Ishikawa (cell line): ENCODE data around the gene DUSP14.

Source experiments
- CEBPB ChIP-seq: IDR thresholded peaks from 2 replicates; pipeline ENCODE4 v1.6.1; 2012
- CREB1 ChIP-seq: IDR thresholded peaks from 2 replicates; pipeline ENCODE4 v1.6.1; 2012; ENCODE audit warnings: low read depth
- EGR1 ChIP-seq: IDR thresholded peaks from 2 replicates; pipeline ENCODE4 v1.6.1; 2012
- EP300 ChIP-seq: IDR thresholded peaks from 2 replicates; pipeline ENCODE4 v1.6.1; 2012; ENCODE audit warnings: borderline replicate concordance
- FOXM1 ChIP-seq: IDR thresholded peaks from 2 replicates; pipeline ENCODE4 v1.6.1; 2012; ENCODE audit warnings: low read depth, borderline replicate concordance
- NFIC ChIP-seq: IDR thresholded peaks from 2 replicates; pipeline ENCODE4 v1.6.1; 2012
- RAD21 ChIP-seq: IDR thresholded peaks from 2 replicates; pipeline ENCODE4 v1.6.1; 2012; ENCODE audit warnings: low read depth
- TAF1 ChIP-seq: IDR thresholded peaks from 2 replicates; pipeline ENCODE4 v1.6.1; 2012; ENCODE audit warnings: low read depth, mild to moderate bottlenecking
- TCF12 ChIP-seq: IDR thresholded peaks from 2 replicates; pipeline ENCODE4 v1.6.1; 2012; ENCODE audit warnings: low read depth
- TEAD4 ChIP-seq: IDR thresholded peaks from 2 replicates; pipeline ENCODE4 v1.6.1; 2012
- YY1 ChIP-seq: IDR thresholded peaks from 2 replicates; pipeline ENCODE4 v1.6.1; 2012; ENCODE audit warnings: low read depth
- ZBTB7A ChIP-seq: IDR thresholded peaks from 2 replicates; pipeline ENCODE4 v1.6.1; 2012; ENCODE audit warnings: low read depth
- TF ChIP-seq, protein P1 (sequence below): IDR thresholded peaks from 2 replicates; pipeline ENCODE4 v1.6.1; 2012
- TF ChIP-seq, protein P2 (sequence below): IDR thresholded peaks from 2 replicates; pipeline ENCODE4 v1.6.1; 2012; ENCODE audit warnings: low read depth, mild to moderate bottlenecking
- TF ChIP-seq, protein P3 (sequence below): IDR thresholded peaks from 2 replicates; pipeline ENCODE4 v1.6.1; 2012

The DUSP14 gene

DNA sequence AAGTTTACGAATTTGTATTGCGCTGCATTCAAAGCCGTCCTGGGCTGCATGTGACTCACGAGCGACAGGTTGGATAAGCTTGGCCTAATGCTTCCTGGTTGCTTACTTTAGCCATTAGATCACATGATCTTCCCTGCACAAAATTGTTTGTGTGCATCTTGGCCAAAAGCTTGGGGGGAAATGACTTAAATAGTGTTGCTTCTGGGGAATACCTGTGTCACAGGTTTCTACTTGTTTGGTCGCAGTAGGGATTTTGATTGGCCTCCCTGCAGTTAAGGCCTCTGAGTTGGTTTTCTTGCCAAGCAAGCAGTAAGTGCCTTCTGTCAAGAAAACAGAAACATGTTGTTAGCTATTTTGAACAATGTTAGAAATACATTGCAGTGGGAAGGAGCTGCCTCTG, 39.6 kb upstream of the DUSP14 start:
- no peak for TF ChIP-seq TAF1
- TF ChIP-seq CREB1: no peak
- TF ChIP-seq TEAD4: no peak
- TF ChIP-seq, protein P1, sequence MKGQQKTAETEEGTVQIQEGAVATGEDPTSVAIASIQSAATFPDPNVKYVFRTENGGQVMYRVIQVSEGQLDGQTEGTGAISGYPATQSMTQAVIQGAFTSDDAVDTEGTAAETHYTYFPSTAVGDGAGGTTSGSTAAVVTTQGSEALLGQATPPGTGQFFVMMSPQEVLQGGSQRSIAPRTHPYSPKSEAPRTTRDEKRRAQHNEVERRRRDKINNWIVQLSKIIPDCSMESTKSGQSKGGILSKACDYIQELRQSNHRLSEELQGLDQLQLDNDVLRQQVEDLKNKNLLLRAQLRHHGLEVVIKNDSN: peak; percentile 57
- no peak for TF ChIP-seq EGR1
- TF ChIP-seq, protein P2, sequence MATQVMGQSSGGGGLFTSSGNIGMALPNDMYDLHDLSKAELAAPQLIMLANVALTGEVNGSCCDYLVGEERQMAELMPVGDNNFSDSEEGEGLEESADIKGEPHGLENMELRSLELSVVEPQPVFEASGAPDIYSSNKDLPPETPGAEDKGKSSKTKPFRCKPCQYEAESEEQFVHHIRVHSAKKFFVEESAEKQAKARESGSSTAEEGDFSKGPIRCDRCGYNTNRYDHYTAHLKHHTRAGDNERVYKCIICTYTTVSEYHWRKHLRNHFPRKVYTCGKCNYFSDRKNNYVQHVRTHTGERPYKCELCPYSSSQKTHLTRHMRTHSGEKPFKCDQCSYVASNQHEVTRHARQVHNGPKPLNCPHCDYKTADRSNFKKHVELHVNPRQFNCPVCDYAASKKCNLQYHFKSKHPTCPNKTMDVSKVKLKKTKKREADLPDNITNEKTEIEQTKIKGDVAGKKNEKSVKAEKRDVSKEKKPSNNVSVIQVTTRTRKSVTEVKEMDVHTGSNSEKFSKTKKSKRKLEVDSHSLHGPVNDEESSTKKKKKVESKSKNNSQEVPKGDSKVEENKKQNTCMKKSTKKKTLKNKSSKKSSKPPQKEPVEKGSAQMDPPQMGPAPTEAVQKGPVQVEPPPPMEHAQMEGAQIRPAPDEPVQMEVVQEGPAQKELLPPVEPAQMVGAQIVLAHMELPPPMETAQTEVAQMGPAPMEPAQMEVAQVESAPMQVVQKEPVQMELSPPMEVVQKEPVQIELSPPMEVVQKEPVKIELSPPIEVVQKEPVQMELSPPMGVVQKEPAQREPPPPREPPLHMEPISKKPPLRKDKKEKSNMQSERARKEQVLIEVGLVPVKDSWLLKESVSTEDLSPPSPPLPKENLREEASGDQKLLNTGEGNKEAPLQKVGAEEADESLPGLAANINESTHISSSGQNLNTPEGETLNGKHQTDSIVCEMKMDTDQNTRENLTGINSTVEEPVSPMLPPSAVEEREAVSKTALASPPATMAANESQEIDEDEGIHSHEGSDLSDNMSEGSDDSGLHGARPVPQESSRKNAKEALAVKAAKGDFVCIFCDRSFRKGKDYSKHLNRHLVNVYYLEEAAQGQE: no peak

DNA sequence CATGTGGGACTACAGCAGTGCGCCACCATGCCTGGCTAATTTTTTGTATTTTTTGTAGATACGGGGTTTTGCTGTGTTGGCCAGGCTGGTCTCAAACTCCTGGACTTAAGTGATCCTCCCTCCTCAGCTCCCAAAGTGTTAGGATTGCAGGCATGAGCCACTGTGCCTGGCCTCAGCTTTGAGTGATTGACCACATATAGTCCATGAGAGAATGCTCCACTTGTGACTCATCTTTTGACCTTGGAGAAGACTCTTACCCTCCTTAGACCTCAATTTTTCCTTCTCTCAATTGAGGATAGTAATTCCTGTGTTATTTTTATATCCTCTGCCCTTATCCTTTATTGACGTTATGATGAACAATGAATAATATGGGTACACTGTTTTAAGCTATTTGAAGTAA, 30.9 kb upstream of the DUSP14 start:
- TF ChIP-seq CEBPB (no peak), EP300 (no peak), ZBTB7A (no peak), RAD21 (no peak), FOXM1 (no peak), TCF12 (no peak), TAF1 (no peak), EGR1 (no peak)
- TF ChIP-seq, protein P1: no peak
- TF ChIP-seq, protein P3, sequence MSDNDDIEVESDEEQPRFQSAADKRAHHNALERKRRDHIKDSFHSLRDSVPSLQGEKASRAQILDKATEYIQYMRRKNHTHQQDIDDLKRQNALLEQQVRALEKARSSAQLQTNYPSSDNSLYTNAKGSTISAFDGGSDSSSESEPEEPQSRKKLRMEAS: no peak

DNA sequence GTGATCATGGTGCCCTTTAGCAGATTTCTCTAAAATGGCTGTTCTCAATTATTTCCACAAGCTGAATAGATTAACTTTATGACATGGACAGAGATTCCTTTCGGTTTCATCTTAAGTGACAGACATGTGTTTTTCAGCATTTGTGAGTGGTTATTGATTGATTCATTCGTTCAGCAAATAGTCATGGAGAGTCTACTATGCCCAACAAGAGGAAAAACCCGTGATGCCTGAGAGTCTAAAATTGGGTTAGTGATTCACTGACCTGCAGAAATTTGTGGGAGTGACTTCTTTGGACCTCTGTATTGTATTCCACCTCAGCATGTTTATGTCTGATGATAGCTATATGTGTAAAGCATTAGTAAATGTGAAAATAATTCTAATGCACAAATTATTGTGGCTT, 28.0 kb upstream of the DUSP14 start:
- TF ChIP-seq FOXM1: no peak
- no peak for TF ChIP-seq TAF1
- TF ChIP-seq, protein P3: no peak
- TF ChIP-seq, protein P1: no peak
- no peak for TF ChIP-seq RAD21
- no peak for TF ChIP-seq TCF12
- no peak for TF ChIP-seq TEAD4
- no peak for TF ChIP-seq ZBTB7A
- TF ChIP-seq CEBPB: no peak
- TF ChIP-seq, protein P2: no peak
- no peak for TF ChIP-seq CREB1
- no peak for TF ChIP-seq YY1
- no peak for TF ChIP-seq NFIC
- TF ChIP-seq EP300: no peak
- no peak for TF ChIP-seq EGR1

DNA sequence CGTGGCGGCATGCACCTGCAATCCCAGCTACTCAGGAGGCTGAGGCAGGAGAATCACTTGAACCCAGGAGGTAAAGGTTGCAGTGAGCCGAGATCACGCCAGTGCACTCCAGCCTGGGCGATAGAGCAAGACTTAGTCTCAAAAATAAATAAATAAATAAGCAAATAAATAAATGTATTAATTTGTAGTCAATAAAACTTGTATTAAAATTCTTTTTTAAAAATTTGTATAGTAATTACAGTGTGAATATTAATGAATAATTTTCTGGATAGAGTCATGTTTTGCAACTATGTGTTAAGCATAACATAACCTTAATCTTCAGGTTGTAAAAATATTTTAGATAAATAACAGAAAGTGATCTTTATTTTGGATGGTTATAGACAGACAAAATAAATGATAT, 27.2 kb upstream of the DUSP14 start:
- TF ChIP-seq TEAD4 (no peak), CREB1 (no peak), CEBPB (no peak), YY1 (no peak), FOXM1 (no peak), RAD21 (no peak), ZBTB7A (no peak), TAF1 (no peak), EP300 (no peak), TCF12 (no peak)
- TF ChIP-seq, protein P3: no peak
- TF ChIP-seq, protein P2: no peak
